Tibial artery (tissue), 4 donors: ENCODE data around the gene IFT122.
"Not testable (repeated sequence)": the region's sequence is repeated elsewhere in the genome, so short reads cannot be mapped to it uniquely, and the experiment has no call there.

Experiments
- DNase-seq, 2 donors: peaks; one replicate each; pipeline ENCODE4 v3.0.0-alpha.2; 2019
- H3K27ac ChIP-seq, 2 donors: fragments of 200-600 bp; sonication (generic) in 1 of 2; 1 replicate in 1 of 2; 2 replicates in 1 of 2; pipeline ENCODE4 v1.5.1; 2018 to 2019; ENCODE audit warnings: mild to moderate bottlenecking in 1 of 2
- H3K27me3 ChIP-seq, 2 donors: fragments of 200-600 bp; sonication (generic) in 1 of 2; one replicate each; pipeline versions ENCODE4 v1.5.1 to v1.6.0; 2016 to 2019
- H3K36me3 ChIP-seq, 3 donors: fragments of 200-600 bp; sonication (generic) in 2 of 3; one replicate each; pipeline ENCODE4 v1.5.1; 2016 to 2019; ENCODE audit warnings: mild to moderate bottlenecking in 2 of 3
- H3K4me1 ChIP-seq, 4 donors: fragments of 200-600 bp; sonication (generic) in 2 of 4; 1 replicate in 3 of 4; 2 replicates in 1 of 4; pipeline ENCODE4 v1.5.1; 2016 to 2019
- H3K4me3 ChIP-seq, 2 donors: fragments of 200-600 bp; sonication (generic) in 1 of 2; 1 replicate in 1 of 2; 2 replicates in 1 of 2; pipeline ENCODE4 v1.5.1; 2018 to 2019; ENCODE audit warnings: mild to moderate bottlenecking in 2 of 2
- H3K9me3 ChIP-seq, 3 donors: fragments of 200-600 bp; sonication (generic) in 1 of 3; one replicate each; pipeline ENCODE4 v1.5.1; 2016 to 2019
- CTCF ChIP-seq, 2 experiments: fragments of 200-600 bp in 1 of 2; fragments of 450-650 bp in 1 of 2; IDR thresholded peaks; one replicate each; pipeline ENCODE4 v1.5.1; 2017 to 2019; ENCODE audit warnings: antibody characterized with exemption in 2 of 2, mild to moderate bottlenecking in 1 of 2, moderate library complexity in 1 of 2
- intact Hi-C: fragments of 100-400 bp; cut with DNase I; formaldehyde crosslinking; loops from one replicate; pipeline ENCODE4 v1.15.0; 2023; ENCODE audit warnings: low total_unique reads

The IFT122 gene

GRCh38 chr3:129513705-129514104 lies 73.7 kb downstream of the IFT122 start:
- Histone ChIP-seq H3K27me3 (no peaks in the 10 kb centered on the region), H3K27ac (no peak overlapping the region)

GRCh38 chr3:129514110-129514509 lies 74.1 kb downstream of the IFT122 start:
- H3K27ac ChIP-seq: no peak overlapping the region
- H3K36me3 ChIP-seq: peaks cover 4 to 98% (median 58%) of the 10 kb centered on the region in 3 donors
- no peak for TF ChIP-seq CTCF (IDR thresholded peaks at IDR 0.05)
- intact Hi-C loops: no loop called here
- DNase-seq: no peak
- H3K9me3 ChIP-seq: no peaks in the 10 kb centered on the region
- H3K27me3 ChIP-seq: no peaks in the 10 kb centered on the region
- no peak overlapping the region for H3K4me3 ChIP-seq
- H3K4me1 ChIP-seq: no peaks in the 10 kb centered on the region

More at GRCh38 chr3:129513705-129514104, 73.7 kb downstream of the IFT122 start:
- H3K4me1 ChIP-seq: no peaks in the 10 kb centered on the region
- peaks cover 4 to 94% (median 55%) of the 10 kb centered on the region in 3 donors for H3K36me3 ChIP-seq
- no peaks in the 10 kb centered on the region for H3K9me3 ChIP-seq
- no peak for TF ChIP-seq CTCF (IDR thresholded peaks at IDR 0.05)
- H3K4me3 ChIP-seq: no peak overlapping the region
- no peak for DNase-seq
- intact Hi-C loops: no loop called here

- no peaks in the 10 kb centered on the region for H3K27me3 ChIP-seq
- H3K27ac ChIP-seq: no peak overlapping the region
- TF ChIP-seq CTCF (IDR thresholded peaks at IDR 0.05): no peak
- H3K36me3 ChIP-seq: peaks cover 4 to 98% (median 62%) of the 10 kb centered on the region in 3 donors
- no peaks in the 10 kb centered on the region for H3K4me1 ChIP-seq
- DNase-seq: no peak
- H3K4me3 ChIP-seq: no peak overlapping the region
- H3K9me3 ChIP-seq: no peaks in the 10 kb centered on the region
- intact Hi-C loops: no loop called here
Observed at GRCh38 chr3:129514563-129514962, 74.5 kb downstream of the IFT122 start.

- peaks cover 4 to 98% (median 69%) of the 10 kb centered on the region in 3 donors for H3K36me3 ChIP-seq
- H3K27me3 ChIP-seq, intact Hi-C loops, H3K27ac ChIP-seq, DNase-seq, H3K4me3 ChIP-seq, H3K9me3 ChIP-seq, H3K4me1 ChIP-seq: not testable (repeated sequence)
Observed at GRCh38 chr3:129515108-129515820, 75.2 kb downstream of the IFT122 start.

- H3K9me3 ChIP-seq, DNase-seq, H3K4me3 ChIP-seq, H3K4me1 ChIP-seq, H3K27me3 ChIP-seq, H3K27ac ChIP-seq, intact Hi-C loops: not testable (repeated sequence)
- peaks cover 4 to 97% (median 64%) of the 10 kb centered on the region in 3 donors for H3K36me3 ChIP-seq
Observed at GRCh38 chr3:129515821-129516432, 75.9 kb downstream of the IFT122 start.

- H3K27ac ChIP-seq: no peak overlapping the region
- intact Hi-C loops: no loop called here
Observed at GRCh38 chr3:129517516-129517915, 77.5 kb downstream of the IFT122 start.

More at GRCh38 chr3:129517516-129517915, 77.5 kb downstream of the IFT122 start:
- H3K36me3 ChIP-seq: peaks cover under 1 to 84% (median 56%) of the 10 kb centered on the region in 3 donors
- no peak for TF ChIP-seq CTCF (IDR thresholded peaks at IDR 0.05)
- H3K4me3 ChIP-seq: no peak overlapping the region
- no peaks in the 10 kb centered on the region for H3K9me3 ChIP-seq
- no peak for DNase-seq
- H3K27me3 ChIP-seq: no peaks in the 10 kb centered on the region
- no peaks in the 10 kb centered on the region for H3K4me1 ChIP-seq
